PFSK-1 (cell line): ENCODE measurements around the gene FXYD1.
A peak's percentile ranks its signal among the peaks of the same experiment; 100 is the strongest.

Experiments used
- FOXP2 ChIP-seq: optimal IDR thresholded peaks from 2 replicates; pipeline ENCODE3; 2011; ENCODE audit warnings: borderline replicate concordance, control low read depth, inconsistent platforms; ENCODE audit not compliant: insufficient read depth; ENCODE audit errors: extremely low read length, extremely low read depth
- POLR2AphosphoS5 ChIP-seq: IDR thresholded peaks from 2 replicates; pipeline ENCODE4 v1.6.1; 2012; ENCODE audit warnings: low read depth, mild to moderate bottlenecking, control low read depth, low read length, moderate library complexity
- SIN3A ChIP-seq: IDR thresholded peaks from 2 replicates; pipeline ENCODE4 v1.6.1; 2012; ENCODE audit warnings: mild to moderate bottlenecking, low read length, moderate library complexity, borderline replicate concordance; ENCODE audit not compliant: insufficient read depth
- TAF1 ChIP-seq: IDR thresholded peaks from 2 replicates; pipeline ENCODE4 v1.6.1; 2012; ENCODE audit warnings: low read length, control low read depth, borderline replicate concordance; ENCODE audit not compliant: insufficient read depth
- TF ChIP-seq, protein P1 (sequence below), 2 experiments: IDR thresholded peaks; 2 replicates each; pipeline versions ENCODE4 v1.6.1 to v1.8.0; 2011 to 2012; ENCODE audit warnings: low read depth in 2 of 2, low read length in 2 of 2, control low read depth in 1 of 2, inconsistent platforms in 1 of 2, mild to moderate bottlenecking in 1 of 2, moderate library complexity in 1 of 2; ENCODE audit not compliant: insufficient read depth in 1 of 2

FXYD1 gene

DNA sequence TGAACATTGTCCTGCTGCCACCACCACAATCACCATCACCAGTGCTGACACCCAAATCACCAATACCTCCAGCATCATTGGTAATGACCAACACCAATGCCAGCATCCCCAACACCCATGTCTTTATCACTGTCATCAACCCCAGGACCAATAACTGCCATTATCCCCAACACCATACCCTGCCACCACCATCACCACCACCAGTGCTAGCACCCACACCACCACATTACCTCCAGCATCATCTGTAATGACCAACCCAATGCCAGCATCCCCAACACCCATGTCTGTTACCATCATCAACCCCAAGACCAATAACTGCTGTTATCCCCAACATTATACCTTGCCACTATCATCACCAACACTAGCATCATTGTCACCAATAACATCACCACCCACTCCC, 6.4 kb upstream of the FXYD1 start:
- TF ChIP-seq, protein P1, sequence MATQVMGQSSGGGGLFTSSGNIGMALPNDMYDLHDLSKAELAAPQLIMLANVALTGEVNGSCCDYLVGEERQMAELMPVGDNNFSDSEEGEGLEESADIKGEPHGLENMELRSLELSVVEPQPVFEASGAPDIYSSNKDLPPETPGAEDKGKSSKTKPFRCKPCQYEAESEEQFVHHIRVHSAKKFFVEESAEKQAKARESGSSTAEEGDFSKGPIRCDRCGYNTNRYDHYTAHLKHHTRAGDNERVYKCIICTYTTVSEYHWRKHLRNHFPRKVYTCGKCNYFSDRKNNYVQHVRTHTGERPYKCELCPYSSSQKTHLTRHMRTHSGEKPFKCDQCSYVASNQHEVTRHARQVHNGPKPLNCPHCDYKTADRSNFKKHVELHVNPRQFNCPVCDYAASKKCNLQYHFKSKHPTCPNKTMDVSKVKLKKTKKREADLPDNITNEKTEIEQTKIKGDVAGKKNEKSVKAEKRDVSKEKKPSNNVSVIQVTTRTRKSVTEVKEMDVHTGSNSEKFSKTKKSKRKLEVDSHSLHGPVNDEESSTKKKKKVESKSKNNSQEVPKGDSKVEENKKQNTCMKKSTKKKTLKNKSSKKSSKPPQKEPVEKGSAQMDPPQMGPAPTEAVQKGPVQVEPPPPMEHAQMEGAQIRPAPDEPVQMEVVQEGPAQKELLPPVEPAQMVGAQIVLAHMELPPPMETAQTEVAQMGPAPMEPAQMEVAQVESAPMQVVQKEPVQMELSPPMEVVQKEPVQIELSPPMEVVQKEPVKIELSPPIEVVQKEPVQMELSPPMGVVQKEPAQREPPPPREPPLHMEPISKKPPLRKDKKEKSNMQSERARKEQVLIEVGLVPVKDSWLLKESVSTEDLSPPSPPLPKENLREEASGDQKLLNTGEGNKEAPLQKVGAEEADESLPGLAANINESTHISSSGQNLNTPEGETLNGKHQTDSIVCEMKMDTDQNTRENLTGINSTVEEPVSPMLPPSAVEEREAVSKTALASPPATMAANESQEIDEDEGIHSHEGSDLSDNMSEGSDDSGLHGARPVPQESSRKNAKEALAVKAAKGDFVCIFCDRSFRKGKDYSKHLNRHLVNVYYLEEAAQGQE (IDR thresholded peaks at IDR 0.05; ENCODE audit: insufficient read depth in 1 of 2, low read depth in 2 of 2, low read length in 2 of 2), result no peak
- TF ChIP-seq POLR2AphosphoS5 (no peak), TAF1 (no peak), SIN3A (no peak), FOXP2 (no peak)

DNA sequence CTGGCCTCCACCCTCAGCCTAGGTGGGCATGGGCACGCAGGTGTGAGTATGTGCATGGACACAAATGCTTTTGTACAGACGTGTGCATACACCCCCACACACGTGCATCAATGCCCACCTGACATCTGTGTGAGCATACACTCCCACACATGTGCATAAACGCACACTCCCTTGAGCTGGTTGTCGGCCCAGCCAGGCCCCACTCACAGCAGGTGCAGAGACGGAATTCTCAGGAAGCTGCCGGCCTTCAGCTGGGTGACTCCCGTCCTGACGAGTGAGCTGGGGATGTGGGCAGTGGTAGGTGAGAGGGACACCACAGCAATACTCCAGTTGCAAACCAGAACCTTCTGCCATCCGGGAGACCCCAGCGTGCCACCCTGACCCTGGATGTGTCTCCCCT, 4.8 kb upstream of the FXYD1 start:
- TF ChIP-seq TAF1 (no peak), POLR2AphosphoS5 (no peak), FOXP2 (no peak), SIN3A (no peak)
- TF ChIP-seq, protein P1 (IDR thresholded peaks at IDR 0.05; ENCODE audit: insufficient read depth in 1 of 2, low read depth in 2 of 2, low read length in 2 of 2), result no peak

DNA sequence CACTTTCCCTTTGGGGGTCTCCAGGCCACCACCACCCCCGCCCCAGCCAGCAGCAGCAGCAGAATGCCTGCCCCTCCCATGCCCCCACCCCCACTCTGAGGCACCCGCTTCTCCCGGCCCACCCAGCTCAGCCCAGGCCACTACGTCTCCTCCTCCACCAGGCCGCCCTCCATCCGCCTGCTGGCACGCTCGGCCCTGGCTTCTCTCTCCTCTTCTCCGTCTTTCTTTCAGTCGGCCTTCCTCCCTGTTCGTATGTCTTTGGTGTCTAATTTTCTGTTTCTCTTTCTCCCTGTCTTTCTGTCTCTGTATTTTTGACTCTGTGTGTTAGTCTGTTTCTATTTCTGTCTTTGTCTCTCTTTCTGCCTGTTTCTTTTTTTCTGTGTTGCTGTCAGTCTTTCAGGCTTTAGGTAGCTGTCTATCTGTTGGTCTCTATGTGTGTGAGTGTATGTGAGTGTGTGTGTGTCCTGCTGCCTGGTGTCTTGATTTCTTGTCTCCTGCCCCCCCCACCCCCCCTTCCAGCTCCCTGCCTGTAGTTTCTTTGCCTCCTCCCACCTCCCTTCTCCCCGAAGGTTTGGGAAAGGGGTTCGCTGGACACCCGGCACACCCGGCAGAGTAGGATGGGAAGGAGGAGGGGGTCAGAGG, 3.9 kb upstream of the FXYD1 start, which contains the start of gene LGI4:
Gene LGI4 (minus strand): TSS at position 459 of the 642 bp plus-strand sequence. CDS start 379 bp downstream, at position 80.
- no peak for TF ChIP-seq TAF1
- TF ChIP-seq, protein P1 (IDR thresholded peaks at IDR 0.05; ENCODE audit: insufficient read depth in 1 of 2, low read depth in 2 of 2, low read length in 2 of 2), result no peak
- TF ChIP-seq FOXP2, result no peak
- no peak for TF ChIP-seq SIN3A
- TF ChIP-seq POLR2AphosphoS5, result no peak

DNA sequence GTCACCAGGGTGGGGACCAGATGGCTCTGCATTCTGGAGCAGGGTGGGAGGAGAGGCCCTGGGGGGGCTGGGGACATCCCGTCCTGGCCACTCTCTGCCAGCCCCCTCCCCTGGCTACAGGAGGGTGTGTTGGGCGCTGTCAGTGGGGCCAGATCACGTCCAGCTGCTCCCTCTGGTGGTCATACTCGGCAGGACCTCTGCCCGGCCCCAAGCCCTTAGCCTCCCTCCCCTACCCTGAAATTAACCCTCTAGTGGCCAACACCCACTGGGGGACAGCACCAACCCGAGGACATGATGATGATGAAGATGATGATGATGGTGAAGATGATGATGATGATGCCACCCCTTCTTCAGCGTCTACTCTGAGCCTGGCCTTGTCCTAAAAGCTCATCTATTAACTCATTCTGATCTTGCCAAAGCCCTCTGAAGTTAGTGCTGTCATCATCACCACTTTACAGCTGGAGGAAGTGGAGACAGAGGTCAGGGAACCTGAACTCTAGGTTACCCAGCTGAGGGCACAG, 3.2 kb upstream of the FXYD1 start:
- TF ChIP-seq TAF1 (no peak), POLR2AphosphoS5 (no peak), FOXP2 (peak; percentile 33), SIN3A (no peak)
- TF ChIP-seq, protein P1 (IDR thresholded peaks at IDR 0.05; ENCODE audit: insufficient read depth in 1 of 2, low read depth in 2 of 2, low read length in 2 of 2), result 0 out of 4 replicates have a peak, but pooled peaks of 1 of the 2 experiments have one; percentile 51
